ENCODE measurements around the gene VIM.

DNA sequence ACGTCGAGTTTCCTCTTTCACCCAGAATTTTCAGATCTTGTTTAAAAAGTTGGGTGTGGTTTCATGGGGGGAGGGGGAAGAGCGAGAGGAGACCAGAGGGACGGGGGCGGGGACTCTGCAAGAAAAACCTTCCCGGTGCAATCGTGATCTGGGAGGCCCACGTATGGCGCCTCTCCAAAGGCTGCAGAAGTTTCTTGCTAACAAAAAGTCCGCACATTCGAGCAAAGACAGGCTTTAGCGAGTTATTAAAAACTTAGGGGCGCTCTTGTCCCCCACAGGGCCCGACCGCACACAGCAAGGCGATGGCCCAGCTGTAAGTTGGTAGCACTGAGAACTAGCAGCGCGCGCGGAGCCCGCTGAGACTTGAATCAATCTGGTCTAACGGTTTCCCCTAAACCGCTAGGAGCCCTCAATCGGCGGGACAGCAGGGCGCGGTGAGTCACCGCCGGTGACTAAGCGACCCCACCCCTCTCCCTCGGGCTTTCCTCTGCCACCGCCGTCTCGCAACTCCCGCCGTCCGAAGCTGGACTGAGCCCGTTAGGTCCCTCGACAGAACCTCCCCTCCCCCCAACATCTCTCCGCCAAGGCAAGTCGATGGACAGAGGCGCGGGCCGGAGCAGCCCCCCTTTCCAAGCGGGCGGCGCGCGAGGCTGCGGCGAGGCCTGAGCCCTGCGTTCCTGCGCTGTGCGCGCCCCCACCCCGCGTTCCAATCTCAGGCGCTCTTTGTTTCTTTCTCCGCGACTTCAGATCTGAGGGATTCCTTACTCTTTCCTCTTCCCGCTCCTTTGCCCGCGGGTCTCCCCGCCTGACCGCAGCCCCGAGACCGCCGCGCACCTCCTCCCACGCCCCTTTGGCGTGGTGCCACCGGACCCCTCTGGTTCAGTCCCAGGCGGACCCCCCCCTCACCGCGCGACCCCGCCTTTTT is at the start of gene VIM:
- no peak for TF ChIP-seq EP300 (IDR thresholded peaks at IDR 0.05)
- TF ChIP-seq POLR2AphosphoS5 (IDR thresholded peaks at IDR 0.05): peak; percentile 60 to 91 (median 85)

Data from suprapubic skin (tissue), 4 donors.